ENCODE measurements around the gene HS1BP3. TPM values are rescaled to one million over a fixed set of nuclear protein-coding genes. Genes with fewer than 3 reads are reported as not detected.
A peak's percentile ranks its signal among the peaks of the same experiment; 100 is the strongest.

The HS1BP3 gene
- total RNA-seq, 1 donor from 2014 or later: 37.9 TPM

DNA sequence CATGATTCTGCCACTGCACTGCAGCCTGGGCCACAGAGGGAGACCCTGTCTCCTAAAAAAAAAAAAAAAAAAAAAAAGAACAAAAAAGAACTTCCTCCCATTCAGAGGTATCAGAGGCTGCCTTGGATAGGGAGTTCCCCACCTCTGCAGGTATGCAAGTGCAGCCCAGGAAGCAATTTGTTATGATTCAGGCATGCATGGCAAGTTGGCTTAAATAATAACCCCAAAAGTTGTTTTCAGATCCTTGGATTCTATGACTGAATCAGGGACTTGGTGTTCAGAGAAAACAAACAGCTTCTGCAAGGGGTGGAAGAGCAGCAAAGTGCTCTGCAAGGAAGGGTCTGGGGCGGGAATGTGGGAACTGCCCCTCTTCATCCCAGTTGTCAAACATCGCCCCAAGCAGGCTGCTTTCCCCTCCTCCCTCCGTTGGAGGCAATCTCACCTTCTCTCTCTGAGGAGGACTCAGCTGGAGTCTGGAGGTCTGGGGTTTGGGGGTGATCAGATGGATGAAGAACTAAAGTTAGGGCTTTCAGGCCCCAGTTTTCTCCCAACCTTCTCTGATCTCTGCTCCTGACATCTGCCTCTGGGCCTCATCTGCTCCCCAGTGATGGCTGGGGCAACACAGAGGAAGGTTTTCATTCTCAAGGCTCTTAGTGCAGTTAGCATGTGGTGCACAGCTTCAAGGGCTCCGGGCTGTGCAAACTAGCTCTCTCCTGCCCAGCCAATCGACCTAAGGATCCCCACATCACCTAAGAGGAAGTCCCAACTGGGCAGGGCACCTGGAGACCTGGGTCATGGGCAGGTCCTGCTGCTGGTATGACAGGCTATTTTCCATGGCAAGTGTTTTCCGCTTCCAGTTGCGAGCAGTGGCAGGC, 12.5 kb upstream of the HS1BP3 start:
- peak; percentile 49 for DNase-seq (ENCODE audit: low spot score)

GRCh38 chr2:20662308-20662937, 11.5 kb upstream of the HS1BP3 start:
- DNase-seq (ENCODE audit: low spot score): no peak

- peak; percentile 79 for DNase-seq (ENCODE audit: low spot score)
These were observed 10.8 kb upstream of the HS1BP3 start for GRCh38 chr2:20661421-20662307.

GRCh38 chr2:20660506-20661420, 9.9 kb upstream of the HS1BP3 start:
- DNase-seq (ENCODE audit: low spot score): peak; percentile 65

- no peak for DNase-seq (ENCODE audit: low spot score)
These were observed 6.8 kb upstream of the HS1BP3 start for GRCh38 chr2:20657522-20658235.

- no peak for DNase-seq (ENCODE audit: low spot score)
These were observed 5.7 kb upstream of the HS1BP3 start for GRCh38 chr2:20656561-20656960.

GRCh38 chr2:20654535-20654813, 3.6 kb upstream of the HS1BP3 start:
- DNase-seq (ENCODE audit: low spot score): no peak

DNA sequence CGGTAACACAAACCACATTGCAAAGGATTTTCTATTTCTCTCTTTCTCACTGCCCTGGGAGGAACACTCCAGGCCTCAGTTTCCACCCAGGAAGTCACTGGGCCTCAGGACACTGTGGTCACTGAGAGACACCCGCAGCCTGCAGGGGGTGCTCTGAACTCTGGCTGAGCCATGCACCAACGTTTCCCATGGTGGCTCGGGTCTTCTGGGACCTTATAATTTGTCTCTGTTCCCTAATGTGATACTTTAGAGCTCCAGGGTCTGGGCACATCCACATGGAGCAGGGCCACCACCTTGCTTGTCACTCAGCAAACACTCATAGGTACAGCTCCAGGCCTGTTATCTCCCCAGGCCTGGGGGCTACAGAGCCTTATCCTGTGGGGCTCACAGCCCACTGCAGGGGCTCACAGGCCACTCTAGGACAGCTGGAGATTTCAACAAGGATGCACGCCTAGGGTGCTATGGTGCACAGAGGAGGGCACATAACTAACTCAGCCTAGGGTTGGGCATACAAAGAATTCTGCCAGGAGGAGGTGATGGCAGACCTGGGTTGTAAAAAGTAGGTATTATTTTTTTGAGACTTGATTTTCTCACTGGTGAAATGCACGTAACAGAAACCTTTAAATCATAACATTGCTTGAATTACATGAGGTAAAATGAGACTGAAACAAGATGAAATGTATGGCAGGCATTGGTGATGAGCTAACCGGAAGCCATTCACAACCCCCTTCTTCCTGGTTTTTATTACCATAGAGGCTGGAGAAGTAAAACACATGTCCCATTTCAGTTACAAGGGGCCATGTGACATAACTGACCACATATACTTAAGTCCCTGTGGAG, 3.0 kb upstream of the HS1BP3 start:
- DNase-seq (ENCODE audit: low spot score): no peak

- no peak for DNase-seq (ENCODE audit: low spot score)
These were observed 2.0 kb upstream of the HS1BP3 start for GRCh38 chr2:20652673-20653575.

DNA sequence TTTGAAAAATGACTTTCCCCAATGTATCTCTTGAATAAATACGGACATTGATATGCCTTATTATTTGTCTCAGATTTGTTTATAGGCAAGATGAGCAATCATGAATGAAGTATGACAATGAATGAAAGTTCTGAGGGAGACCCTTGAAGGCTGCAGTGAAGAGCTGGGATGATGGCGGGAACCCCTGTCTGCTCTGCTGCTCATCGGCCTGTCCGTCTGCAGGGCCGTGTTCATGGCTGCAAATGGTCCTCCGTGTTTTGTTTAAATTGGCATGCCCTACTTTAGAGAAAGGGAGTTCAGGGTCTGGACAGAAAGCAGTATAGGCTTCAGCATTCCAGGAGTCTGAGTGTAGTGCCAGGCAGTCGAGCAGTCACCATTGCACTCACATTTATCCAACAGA, 1.2 kb upstream of the HS1BP3 start:
- no peak for DNase-seq (ENCODE audit: low spot score)

DNA sequence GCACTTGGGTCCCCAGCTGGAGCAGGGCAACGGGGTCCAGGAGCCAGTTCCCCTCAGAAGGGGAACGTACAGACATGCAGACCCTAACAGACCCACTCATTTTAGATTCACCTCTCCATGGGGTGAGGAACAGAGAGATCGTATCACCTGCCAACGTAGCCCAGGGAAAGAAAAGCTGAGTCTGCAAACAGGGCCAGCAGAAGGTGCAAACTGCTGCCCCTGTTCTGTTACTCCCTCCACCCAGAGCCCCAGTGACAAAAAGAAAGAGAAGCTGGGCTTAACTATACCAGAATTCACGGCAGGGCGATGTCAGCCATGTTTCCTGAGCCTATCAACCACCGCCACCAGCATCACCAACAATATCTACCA, 817 bp upstream of the HS1BP3 start:
- DNase-seq (ENCODE audit: low spot score): no peak

DNA sequence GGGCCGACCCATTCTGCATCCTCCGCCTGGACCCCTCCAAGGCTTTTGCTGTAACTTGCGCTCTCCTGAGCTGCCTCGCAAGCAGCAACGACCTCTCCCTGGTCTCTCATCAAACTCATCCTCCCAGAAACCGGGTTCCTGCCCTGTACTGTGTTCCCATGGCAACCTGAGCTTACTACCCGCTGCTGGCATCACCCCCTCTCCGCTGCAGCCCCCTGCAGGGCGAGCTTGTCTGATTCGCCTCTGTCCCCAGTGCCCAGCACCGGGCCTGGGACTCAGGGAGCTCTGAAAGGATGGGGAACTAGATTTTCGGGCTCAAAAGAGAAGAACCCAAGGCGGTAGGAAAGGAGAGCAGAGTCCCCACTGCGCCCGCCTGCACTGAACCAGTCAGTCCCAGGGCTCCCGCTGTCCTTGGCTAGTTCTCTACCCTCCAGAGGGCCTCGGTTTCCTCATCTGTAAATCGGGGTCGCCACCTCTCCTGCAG, 463 bp downstream of the HS1BP3 start:
- DNase-seq (ENCODE audit: low spot score): no peak

GRCh38 chr2:20649976-20650375, 922 bp downstream of the HS1BP3 start:
- no peak for DNase-seq (ENCODE audit: low spot score)

GRCh38 chr2:20649576-20649975, 1.3 kb downstream of the HS1BP3 start:
- DNase-seq (ENCODE audit: low spot score): no peak

DNA sequence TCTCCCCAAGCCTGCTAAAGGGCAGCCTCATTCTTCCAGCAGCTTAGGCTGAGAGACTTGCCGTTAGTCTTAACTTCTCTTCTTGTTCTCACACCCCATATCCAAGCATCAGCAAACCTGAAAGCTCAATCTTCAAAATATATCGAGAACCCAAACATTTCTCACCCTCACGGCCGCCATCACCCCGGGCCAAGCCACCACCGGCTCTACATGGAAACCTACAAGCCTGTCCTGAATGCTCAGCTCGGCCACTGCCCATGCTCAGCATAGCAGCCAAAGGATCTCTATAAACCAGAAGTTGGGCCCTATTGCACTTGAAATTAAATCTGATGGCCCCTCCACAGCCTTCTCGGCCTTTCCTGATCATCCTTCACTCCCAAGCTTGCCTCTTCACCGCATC, 2.1 kb downstream of the HS1BP3 start:
- DNase-seq (ENCODE audit: low spot score): no peak

DNA sequence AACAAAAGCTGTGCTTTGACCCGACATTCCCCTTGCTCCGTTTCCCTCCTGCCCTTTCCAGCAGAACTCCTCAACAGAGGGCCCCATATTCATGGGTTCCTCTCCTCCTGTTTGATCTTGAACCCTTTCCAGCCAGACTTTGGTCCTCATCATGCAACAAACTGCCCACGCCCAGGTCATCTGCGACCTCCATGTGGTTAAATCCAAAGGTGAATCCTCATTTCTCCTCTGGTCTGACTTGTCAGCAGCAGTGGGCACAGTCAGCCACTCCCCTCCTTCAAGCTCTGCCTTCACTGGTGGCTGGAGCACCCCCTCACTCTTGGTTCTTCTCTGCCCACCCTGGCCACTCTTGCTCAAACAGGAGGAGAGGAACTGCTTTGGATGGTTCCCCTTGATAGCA, 2.7 kb downstream of the HS1BP3 start:
- no peak for DNase-seq (ENCODE audit: low spot score)

GRCh38 chr2:20647738-20648137, 3.2 kb downstream of the HS1BP3 start:
- no peak for DNase-seq (ENCODE audit: low spot score)

DNA sequence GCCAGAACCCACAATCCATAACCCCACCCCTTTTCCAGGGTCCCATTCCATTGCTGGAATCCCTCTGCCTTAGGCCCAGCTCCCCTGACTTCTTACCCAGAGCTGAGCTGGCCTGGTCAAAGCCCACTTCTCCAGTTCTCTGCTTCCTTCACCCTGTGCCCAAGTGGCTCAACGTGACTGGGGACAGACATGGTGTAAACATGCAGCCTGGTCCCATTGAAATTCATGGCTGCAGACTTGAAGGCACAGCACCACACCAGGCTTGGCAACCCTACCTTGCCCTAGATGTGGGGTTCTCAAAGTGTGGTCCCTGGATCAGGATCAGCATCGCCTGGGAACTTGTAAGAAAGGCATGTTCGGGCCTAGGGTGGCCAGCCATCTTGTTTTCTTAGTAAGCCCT, 3.7 kb downstream of the HS1BP3 start:
- DNase-seq (ENCODE audit: low spot score): no peak

GRCh38 chr2:20646446-20646845, 4.5 kb downstream of the HS1BP3 start:
- no peak for DNase-seq (ENCODE audit: low spot score)

Measured in ureter (tissue), 1 donor.